Heart right ventricle (tissue), 16 donors: ENCODE measurements around the gene ZFAND5. TPM values are rescaled to one million over a fixed set of nuclear protein-coding genes. Genes with fewer than 3 reads are reported as not detected.

Experiments
- ATAC-seq, 8 donors: fragments of 200-7000 bp; cut with Tn5 transposase; one replicate each; pipeline ENCODE4 v1.9.1; 2020; ENCODE audit warnings: mild to moderate bottlenecking in 8 of 8, moderate library complexity in 8 of 8, moderate number of reproducible peaks in 1 of 8
- DNase-seq, 2 donors: peaks; one replicate each; pipeline ENCODE4 v3.0.0-alpha.2; 2020
- H3K27ac ChIP-seq, 10 donors: fragments of 200-600 bp; sonication (generic) in 2 of 10; one replicate each; pipeline versions ENCODE4 v1.5.0 to v1.8.0; 2020 to 2022; ENCODE audit warnings: mild to moderate bottlenecking in 3 of 10
- H3K27me3 ChIP-seq, 7 donors: fragments of 200-600 bp; one replicate each; pipeline ENCODE4 v1.8.0; 2021 to 2022; ENCODE audit warnings: mild to moderate bottlenecking in 2 of 7
- H3K36me3 ChIP-seq, 9 donors: fragments of 200-600 bp; sonication (generic) in 1 of 9; one replicate each; pipeline versions ENCODE4 v1.5.0 to v1.8.0; 2020 to 2022; ENCODE audit warnings: mild to moderate bottlenecking in 2 of 9
- H3K4me1 ChIP-seq, 9 donors: fragments of 200-600 bp; sonication (generic) in 1 of 9; one replicate each; pipeline versions ENCODE4 v1.5.0 to v1.8.0; 2020 to 2022; ENCODE audit warnings: mild to moderate bottlenecking in 4 of 9
- H3K4me3 ChIP-seq, 10 donors: fragments of 200-600 bp; sonication (generic) in 2 of 10; one replicate each; pipeline versions ENCODE4 v1.5.0 to v1.8.0; 2020 to 2022; ENCODE audit warnings: mild to moderate bottlenecking in 7 of 10, moderate library complexity in 2 of 10
- H3K9me3 ChIP-seq, 11 donors: fragments of 200-600 bp in 10 of 11; sonication (generic) in 2 of 11; one replicate each; pipeline versions ENCODE4 v1.5.0 to v1.8.0; 2013 to 2022; ENCODE audit warnings: mild to moderate bottlenecking in 2 of 11, control low read depth in 1 of 11, moderate library complexity in 1 of 11
- WGBS, 2 donors: extraction: QIAGEN DNeasy Blood & Tissue Kit; methylation state at CpG; one replicate each; pipeline ENCODE4 v1.1.7; 2013; ENCODE audit warnings: inconsistent platforms in 1 of 2; 5-methylcytosine and 5-hydroxymethylcytosine counted together
- intact Hi-C, 10 donors: fragments of 100-400 bp; cut with DNase I; formaldehyde crosslinking; loops; one replicate each; pipeline versions ENCODE4 v1.11.1 to v1.14.2; 2022
- polyA plus RNA-seq, 2 donors: library from polyadenylated mRNA; stranded (reverse); fragments of 200-250 nt; gene quantifications; one replicate each; pipeline ENCODE4 v1.2.3, GENCODE V29; 2013
- total RNA-seq, 10 donors: library from RNA; stranded (reverse); fragmentation: NEBNext Ultra II Directional in 3 of 10; extraction: Animal tissue kit (Norgen Biotek cat#: 25700) in 3 of 10; gene quantifications; one replicate each; pipeline versions ENCODE4 v1.2.1 to v1.2.4, GENCODE V29; 2021 to 2023
- TF ChIP-seq, protein P1 (sequence below), 9 donors: fragments of 200-600 bp; sonication (generic) in 2 of 9; IDR thresholded peaks; one replicate each; pipeline versions ENCODE4 v1.5.0 to v1.8.0; 2021 to 2022; ENCODE audit warnings: antibody characterized with exemption in 9 of 9, mild to moderate bottlenecking in 5 of 9, moderate library complexity in 1 of 9
- donor health status: Arrhythmogenic right ventricular cardiomyopathy.
- donor health status: ischemic (EF 13 %, LVEDD 7.1; RV severe dilation, severe dysfunction).
- donor health status: healthy with polysubstance abuse.
- donor health status: DM: no; HTN: yes; CAD: no.
- donor health status: DM: no; HTN: no; CAD: no.
- donor health status: ischemic (EF 25% LVEDD 6.9; RV normal size, moderate dysfunction).
- donor health status: ischemic (EF 25% LVEDD 5.7; RV mildly dilated, moderate dysfunction).
- donor health status: healthy.
- donor health status: DM: yes; HTN: yes; CAD: no.
- donor health status: Ischemic cardiomyopathy.
- donor health status: ischemic (EF 35%, LVEDD 5.7; RV mildly dilated, moderate dysfunction).
- donor health status: nonischemic (EF 11% LVEDD 7.7; RV severe dilation, severe dysfunction).
- donor health status: DM: yes; HTN: yes; CAD: no.
- donor health status: PGD.
- donor health status: ischemic (EF 29% LVEDD 5.4; RV normal size, mild dysfunction).
- donor health status: nonischemic (EF 23%, LVEDD 6.1; RV moderate dilation, normal function).

ZFAND5 gene
- total and polyA plus RNA-seq, 12 donors = 66.7 to 280 (median 217) TPM

DNA sequence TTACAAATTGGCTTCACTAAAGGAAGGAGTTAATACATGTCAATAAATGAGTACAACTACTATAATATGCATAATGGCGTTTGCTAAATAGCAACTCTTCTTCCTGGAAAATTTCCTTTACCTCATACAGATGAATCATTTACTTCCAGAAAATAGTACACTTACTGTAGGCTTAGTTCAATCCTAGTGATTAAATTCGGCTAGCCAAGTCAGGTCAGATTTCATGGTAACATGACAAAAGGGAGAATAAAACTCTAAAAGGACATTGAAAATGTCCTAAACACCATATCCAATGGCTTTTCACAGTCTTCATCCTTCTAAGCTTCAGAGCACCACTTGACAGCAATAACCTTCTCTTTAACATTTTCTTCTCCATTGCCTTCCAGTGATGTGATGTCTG, 42.1 kb upstream of the ZFAND5 start:
- intact Hi-C loops = no loop called here
- no peak for ATAC-seq
- Histone ChIP-seq H3K27ac (no peak overlapping the region), H3K4me1 (no peaks in the 10 kb centered on the region), H3K9me3 (no peaks in the 10 kb centered on the region), H3K4me3 (no peak overlapping the region), H3K27me3 (no peaks in the 10 kb centered on the region), H3K36me3 (no peaks in the 10 kb centered on the region)
- TF ChIP-seq, protein P1, sequence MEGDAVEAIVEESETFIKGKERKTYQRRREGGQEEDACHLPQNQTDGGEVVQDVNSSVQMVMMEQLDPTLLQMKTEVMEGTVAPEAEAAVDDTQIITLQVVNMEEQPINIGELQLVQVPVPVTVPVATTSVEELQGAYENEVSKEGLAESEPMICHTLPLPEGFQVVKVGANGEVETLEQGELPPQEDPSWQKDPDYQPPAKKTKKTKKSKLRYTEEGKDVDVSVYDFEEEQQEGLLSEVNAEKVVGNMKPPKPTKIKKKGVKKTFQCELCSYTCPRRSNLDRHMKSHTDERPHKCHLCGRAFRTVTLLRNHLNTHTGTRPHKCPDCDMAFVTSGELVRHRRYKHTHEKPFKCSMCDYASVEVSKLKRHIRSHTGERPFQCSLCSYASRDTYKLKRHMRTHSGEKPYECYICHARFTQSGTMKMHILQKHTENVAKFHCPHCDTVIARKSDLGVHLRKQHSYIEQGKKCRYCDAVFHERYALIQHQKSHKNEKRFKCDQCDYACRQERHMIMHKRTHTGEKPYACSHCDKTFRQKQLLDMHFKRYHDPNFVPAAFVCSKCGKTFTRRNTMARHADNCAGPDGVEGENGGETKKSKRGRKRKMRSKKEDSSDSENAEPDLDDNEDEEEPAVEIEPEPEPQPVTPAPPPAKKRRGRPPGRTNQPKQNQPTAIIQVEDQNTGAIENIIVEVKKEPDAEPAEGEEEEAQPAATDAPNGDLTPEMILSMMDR (IDR thresholded peaks at IDR 0.05) = no peak
- no peak for DNase-seq
- WGBS, 2 donors = 65 to 71% methylated on average over 2 of the region's 2 CpGs

DNA sequence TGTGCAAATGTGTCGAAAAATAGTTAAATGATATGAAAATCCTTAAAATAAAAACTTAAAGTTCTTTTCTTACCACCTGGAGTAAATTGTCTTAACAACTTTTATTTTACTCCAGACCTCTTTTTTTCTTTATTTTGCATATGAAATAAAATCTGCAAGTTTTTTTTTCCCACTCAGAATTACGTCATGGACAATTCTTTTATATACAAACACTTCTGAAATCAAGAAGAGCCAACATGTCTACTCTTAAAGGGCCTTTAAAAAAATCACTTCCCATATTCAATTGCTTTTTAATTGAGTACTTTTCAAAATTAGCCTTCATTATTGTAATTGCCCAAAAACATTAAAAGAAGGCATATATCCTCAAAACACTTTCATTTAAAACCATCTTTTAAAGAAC, 37.7 kb upstream of the ZFAND5 start:
- DNase-seq (no peak), ATAC-seq (no peak)
- 84 to 90% methylated on average over 2 of the region's 2 CpGs for WGBS, 2 donors
- Histone ChIP-seq H3K4me1 (no peaks in the 10 kb centered on the region), H3K9me3 (no peaks in the 10 kb centered on the region), H3K36me3 (no peaks in the 10 kb centered on the region), H3K27ac (no peak overlapping the region), H3K4me3 (no peak overlapping the region), H3K27me3 (no peaks in the 10 kb centered on the region)
- intact Hi-C loops = no loop called here
- TF ChIP-seq, protein P1 (IDR thresholded peaks at IDR 0.05) = no peak

DNA sequence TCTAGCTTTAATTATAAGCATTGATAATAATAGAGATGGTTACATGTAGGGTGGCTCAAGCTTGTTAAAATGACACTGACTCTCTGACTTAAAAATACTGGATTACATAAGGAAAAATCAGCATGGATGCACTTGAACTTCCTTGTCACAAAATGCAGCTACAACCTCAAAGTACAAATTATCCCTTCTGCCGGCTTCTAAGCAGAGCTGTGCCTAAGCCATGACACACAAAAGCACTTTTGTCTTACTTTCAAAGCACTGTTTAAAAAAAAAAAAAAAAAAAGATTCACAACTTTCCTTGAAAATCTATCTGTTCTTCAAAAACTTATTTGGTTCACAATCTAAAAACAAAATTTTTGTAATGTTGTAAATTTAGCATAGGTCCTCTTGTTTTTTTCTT, 36.4 kb upstream of the ZFAND5 start:
- Histone ChIP-seq H3K4me3 (no peak overlapping the region), H3K27me3 (no peaks in the 10 kb centered on the region), H3K9me3 (no peaks in the 10 kb centered on the region), H3K4me1 (peaks cover 0 to 9% (median 0%) of the 10 kb centered on the region in 9 donors), H3K36me3 (no peaks in the 10 kb centered on the region), H3K27ac (no peak overlapping the region)
- TF ChIP-seq, protein P1 (IDR thresholded peaks at IDR 0.05) = no peak
- intact Hi-C loops = no loop called here
- DNase-seq = no peak
- no peak for ATAC-seq
- 72 to 80% methylated on average over 1 of the region's 1 CpG for WGBS, 2 donors

DNA sequence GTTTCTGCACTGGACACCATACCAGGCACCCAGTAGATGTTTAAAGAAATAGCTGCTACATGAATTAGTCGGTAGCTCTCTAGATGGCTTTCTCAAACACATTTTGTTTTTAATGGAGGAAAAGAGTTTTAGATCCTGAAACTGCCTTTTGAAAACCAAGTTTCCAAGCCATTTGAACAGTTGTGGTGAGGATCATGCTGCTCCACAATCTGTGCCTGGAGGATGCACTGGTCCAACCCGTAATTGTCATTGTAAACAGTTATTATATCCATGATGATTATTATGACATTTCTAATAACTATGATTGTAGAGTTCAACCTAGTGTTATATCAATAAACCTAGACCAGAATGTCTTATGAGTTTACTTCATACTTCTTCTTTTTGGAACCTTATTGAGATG, 35.9 kb upstream of the ZFAND5 start:
- WGBS, 2 donors = 94 to 97% methylated on average over 2 of the region's 2 CpGs
- DNase-seq = no peak
- no peak overlapping the region for H3K4me3 ChIP-seq
- H3K4me1 ChIP-seq = peaks cover 0 to 14% (median 0%) of the 10 kb centered on the region in 9 donors
- no peak for ATAC-seq
- no peak overlapping the region for H3K27ac ChIP-seq
- H3K9me3 ChIP-seq = no peaks in the 10 kb centered on the region
- TF ChIP-seq, protein P1 (IDR thresholded peaks at IDR 0.05) = no peak
- H3K27me3 ChIP-seq = no peaks in the 10 kb centered on the region
- no peaks in the 10 kb centered on the region for H3K36me3 ChIP-seq
- intact Hi-C loops = no loop called here
